Measurements from ENCODE around the gene SYTL4.

GRCh38 chrX:100659431-100660137 is 72.3 kb downstream of the SYTL4 start:
- TF ChIP-seq POLR2A (IDR thresholded peaks at IDR 0.05) (no peak), CTCF (IDR thresholded peaks at IDR 0.05) (no peak), EP300 (IDR thresholded peaks at IDR 0.05) (no peak)
